GM21825 (cell line): ENCODE results near the gene NCOA3.
"Not testable (repeated sequence)": the region's sequence is repeated elsewhere in the genome, so short reads cannot be mapped to it uniquely, and the experiment has no call there.

Experiments
- ATAC-seq: cut with Tn5 transposase; IDR thresholded peaks from one replicate; pipeline ENCODE4 v1.9.1; 2021; ENCODE audit warnings: mild to moderate bottlenecking, moderate library complexity; ENCODE audit not compliant: unreplicated experiment

NCOA3 gene

DNA sequence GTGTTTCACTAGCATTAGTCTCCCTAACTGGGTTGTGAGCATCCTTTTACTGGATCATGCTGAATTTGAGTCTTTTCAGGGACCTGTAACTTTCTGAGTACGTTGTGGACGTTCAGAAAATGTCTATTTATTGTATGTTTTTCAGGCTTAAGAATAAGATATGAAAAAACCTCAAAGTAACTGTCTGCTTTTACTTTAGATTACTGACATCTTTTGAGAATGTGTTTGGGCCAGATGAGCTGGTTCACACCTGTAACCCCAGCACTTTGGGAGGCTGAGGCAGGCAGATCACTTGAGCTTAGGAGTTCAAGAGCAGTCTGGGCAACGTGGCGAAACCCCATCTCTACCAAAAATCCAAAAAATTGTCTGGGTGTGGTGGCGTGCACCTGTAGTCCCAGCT lies 32.7 kb downstream of the NCOA3 start:
- ATAC-seq, result no peak

DNA sequence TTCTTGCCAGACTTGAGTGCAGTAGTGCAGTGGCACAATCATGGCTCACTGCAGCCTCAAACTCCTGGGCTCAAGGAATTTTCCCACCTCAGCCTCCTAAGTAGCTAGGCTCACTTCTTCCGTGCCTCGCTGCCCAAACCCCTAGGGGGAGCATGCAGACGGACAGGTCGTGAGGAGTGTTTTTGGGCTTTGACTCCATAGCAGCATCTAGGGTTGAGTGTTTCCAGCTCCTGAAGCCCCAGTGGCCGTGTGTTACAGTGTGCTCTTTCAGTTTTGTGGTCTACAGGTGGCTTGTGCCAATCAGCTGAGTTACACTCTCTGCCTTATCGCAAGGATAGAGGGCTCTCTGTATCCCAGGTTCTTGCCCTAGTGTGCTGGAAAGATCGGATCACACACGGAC lies 33.4 kb downstream of the NCOA3 start:
- ATAC-seq, result no peak

DNA sequence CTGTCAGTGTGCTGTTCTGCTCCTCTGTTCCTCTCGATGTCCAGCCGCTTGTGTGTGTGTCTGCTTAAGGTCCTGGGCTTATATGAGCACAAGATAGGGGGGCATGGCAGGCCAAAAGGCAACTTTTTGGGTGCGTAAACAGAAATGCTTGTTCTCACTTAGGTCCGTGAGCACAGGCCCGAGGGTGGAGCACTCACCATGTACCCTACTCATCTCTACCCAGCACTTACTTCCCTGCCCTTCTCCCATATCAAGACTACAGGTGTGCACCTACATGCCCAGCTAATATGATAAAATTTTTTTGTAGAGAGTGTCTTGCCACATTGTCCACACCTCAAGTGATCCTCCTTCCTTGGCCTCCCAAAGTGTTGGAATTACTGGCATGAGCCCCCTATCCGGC lies 34.3 kb downstream of the NCOA3 start:
- no peak for ATAC-seq

DNA sequence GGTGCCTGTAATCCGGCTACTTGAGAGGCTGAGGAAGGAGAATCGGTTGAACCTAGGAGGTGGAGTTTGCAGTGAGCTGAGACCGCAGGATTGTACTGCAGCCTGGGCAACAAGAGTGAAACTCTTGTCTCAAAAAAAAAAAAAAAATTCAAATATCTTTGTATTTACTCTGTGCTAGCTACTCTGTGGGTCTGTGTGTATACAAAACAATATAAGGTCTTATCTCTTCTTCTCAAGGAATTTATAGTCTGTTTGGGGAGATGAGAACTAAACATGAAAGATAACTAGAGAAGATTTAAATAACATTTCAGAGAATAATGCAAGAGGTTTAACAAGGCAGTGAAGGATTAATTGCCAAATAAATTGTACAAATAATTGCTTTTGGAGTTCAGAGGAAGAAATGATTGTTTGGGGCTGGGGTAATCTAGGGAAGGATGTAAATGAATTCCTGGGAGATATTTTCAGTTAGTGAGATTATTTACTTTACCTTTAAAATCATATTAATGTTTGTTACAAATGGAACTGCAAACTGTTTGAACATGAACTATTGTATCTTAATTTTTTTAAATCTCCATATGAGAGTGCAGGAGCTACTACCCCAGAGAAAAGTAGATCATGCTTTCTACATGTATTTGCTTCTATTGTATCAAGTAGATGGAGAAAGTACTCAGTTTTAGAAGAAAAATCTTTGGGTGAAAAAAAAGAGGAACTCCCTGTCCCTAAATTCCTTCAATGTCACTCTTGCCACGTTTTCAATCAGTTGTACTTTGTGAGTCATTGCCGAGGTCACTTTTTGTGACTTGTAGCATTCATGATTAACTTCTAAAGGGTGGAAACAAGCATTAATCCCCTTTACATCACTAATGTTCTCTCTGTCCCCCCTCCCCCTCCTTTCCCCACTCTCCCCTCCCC lies 39.0 kb downstream of the NCOA3 start:
- ATAC-seq, result no peak

DNA sequence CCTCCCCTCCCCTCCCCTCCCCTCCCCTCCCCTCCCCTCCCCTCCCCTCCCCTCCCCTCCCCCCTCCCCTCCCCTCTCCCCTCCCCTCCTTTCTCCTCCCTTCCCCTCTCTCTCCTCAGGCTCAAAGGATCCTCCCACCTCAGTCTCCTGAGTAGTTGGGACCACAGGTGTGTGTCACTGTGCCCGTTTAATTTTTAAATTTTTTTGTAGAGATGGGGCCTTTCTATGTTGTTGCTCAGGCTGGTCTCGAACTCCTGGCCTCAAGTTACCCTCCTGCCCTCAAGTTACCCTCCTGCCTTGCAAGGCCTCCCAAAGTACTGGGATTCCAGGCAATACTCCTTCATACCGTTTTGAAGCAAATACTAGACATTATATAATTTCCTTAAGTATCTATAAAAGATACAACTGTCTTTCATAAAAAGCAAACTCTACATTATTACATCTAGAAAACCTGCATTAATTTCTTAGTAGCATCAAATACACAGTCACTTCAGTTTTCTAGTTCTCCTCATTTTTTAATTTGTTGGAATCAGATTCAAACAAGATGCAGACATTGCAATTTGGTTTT lies 39.8 kb downstream of the NCOA3 start:
- ATAC-seq, result no peak

DNA sequence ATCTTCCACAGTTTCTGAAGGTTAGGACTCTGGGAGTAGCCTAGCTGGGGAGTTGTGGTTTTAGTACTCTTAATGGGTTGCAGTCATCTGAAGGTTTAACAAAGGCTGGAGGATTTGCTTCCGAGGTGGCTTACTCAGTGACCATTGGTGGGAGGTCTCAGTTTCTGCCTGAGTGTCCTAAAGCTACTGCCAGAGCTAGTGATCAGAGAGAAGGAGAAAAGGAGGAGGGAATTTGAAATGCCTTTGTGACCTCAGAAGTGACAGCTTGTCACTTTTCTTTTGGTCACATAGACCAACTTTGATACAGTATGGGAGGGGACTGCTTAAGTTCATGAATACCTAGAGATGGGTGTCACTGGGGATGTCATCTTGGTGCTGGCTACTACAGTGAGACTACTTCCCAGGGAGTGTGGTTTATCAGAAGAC lies 41.3 kb downstream of the NCOA3 start:
- no peak for ATAC-seq

DNA sequence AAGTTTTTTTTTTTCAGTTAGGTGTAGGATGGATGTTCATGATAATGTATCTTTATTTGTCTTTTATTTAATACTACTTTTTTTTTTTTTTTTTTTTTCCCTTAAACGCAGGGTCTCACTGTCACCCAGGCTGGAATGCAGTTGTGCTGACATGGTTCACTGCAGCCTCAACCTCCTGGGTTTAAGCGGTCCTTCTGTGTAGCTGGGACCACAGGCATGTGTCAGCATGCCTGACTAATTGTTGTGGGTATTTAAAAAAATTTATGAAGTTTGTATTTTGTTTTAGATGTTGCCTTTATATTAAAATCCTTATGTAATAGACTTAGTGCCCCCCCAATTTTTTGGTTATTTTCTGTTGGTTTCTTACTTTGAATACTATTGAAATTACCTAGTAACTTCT lies 42.6 kb downstream of the NCOA3 start:
- no peak for ATAC-seq

DNA sequence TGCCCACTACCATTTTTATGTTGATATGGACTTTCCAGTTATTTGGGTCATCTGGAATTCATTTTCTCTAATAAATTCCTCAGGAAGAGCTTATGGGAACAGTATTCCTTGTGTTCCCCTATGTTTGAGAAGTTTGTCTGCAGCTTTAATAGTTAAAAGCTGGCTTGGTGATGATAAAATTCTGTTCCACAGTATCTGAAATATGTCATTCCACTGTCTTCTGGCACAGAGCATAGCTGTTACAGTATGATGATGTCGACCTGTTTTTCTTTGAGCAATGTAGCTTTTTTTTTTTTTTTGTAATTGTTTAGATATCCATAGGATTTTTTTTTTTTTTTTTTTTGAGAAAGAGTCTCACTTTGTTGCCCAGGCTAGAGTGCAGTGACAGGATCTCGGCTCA lies 43.2 kb downstream of the NCOA3 start:
- no peak for ATAC-seq

DNA sequence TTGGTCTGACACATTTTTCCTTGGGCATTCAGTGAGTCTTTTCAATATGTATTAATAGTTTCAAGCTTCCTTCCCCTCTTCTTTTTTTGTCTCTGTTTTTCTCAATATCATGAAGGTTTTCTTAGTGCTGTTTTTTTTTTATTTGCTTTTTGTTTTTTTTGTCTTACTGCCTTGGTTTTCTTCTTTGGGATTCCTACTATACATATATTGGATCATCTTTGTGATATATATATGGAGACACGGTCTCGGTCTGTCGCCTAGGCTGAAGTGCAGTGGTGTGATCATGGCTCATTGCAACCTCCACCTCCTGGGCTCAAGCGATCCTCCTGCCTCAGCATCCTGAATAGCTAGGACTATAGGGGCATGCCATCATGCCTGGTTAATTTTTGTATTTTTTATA lies 43.8 kb downstream of the NCOA3 start:
- no peak for ATAC-seq

DNA sequence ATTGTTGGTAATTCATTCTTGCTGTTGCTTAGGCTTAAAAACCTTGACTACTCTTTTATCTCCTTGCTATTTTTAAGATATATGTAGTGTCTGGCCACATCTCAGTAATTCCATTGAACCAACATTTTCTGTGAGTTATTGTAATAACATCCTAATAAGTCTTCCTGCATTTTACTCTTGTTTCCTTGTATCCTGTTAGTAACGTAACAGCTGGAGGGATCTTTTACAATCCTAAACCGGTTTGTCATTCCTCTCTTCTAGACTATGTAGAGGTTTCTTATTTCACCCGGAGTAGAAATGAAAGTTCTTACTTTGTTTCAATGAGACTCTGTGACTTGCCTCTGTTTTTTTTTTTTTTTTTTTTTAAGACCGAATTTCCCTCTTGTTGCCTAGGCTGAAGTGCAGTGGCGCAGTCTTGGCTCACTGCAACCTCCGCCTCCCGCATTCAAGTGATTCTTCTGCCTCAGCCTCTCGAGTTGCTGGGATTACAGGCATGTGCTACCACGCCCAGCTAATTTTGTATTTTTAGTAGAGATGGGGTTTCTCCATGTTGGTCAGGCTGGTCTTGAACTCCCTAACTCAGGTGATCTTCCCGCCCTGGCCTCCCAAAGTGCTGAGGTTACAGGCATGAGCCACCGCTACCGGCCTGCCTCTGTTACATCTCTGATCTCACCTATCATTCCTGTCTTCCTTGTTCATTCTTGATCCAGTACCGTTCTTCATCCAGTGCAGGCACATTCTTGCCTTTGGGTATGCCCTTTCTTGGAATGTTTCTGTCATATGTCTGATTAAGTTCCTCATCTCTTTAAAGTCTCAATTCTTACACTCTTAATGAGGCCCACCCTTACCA lies 44.7 kb downstream of the NCOA3 start:
- ATAC-seq, result no peak

DNA sequence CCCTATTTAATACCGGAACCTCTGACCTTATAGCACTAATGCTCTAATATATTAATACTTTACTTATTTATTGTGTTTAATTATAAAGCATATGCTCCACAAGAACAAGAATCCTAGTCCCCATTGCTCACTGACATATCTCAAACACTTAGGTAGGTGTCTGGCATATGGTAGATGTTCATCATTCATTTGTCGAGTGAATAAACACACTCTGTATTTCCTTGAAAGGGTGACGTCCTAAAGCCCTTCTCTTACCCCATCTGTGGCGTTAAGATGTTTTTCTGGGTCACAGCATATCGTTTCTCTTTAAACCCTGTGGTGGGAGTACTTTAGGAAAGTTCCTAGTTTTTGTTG lies 45.3 kb downstream of the NCOA3 start:
- no peak for ATAC-seq

DNA sequence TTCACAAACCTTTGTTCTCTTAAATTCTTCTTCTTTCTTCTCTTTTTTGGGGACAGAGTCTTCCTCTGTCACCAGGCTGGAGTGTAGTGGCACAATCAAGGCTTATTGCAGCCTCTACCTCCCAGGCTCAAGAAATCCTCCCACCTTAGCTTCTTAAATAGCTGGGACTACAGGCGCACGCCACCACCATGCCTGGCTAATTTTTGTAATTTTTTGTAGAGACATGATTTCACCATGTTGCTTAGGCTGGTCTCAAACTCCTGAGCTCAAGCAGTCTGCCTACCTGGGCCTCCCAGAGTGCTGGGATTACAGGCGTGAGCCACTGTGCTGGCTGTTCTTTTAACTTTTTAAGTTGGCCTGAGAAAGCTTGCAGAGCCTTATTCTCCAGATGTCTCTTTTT lies 48.0 kb downstream of the NCOA3 start:
- ATAC-seq, result no peak

DNA sequence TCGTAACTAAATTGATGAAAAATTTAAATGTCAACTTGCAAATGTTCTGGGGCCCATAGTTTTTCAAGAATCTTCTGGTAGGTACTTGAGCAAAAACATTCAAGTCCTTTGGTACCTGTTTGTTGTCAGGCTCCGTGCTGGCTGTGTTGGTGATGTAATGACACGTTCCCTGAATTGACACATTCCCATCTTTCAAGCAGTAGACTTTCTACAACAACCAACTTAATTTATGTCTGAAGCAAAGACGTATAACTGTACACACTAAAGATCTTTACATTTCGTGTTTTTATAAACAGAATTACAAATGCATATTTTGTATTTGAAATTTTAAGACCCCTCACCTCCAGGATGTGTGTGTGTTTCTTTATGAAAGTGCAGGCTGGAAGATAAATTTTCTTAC lies 49.5 kb downstream of the NCOA3 start:
- no peak for ATAC-seq

DNA sequence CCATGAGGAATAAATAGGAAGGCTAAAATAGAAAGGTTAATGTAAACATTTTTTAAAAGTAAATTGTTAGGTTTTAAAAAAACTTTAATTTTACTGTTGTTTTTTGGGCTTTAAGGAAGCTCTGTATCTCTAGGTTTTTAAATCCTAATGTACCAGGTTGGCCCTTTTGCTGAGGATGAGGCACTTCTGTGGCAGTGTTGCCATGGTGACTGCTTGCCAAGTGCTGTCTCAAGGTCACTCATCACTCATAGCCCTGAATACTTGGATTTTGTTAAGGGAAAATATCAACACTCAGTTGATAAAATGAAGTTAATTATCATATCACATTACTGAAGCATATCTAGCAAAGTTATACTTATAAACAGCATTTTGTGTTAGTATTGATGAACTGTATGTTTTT lies 50.2 kb downstream of the NCOA3 start:
- no peak for ATAC-seq

DNA sequence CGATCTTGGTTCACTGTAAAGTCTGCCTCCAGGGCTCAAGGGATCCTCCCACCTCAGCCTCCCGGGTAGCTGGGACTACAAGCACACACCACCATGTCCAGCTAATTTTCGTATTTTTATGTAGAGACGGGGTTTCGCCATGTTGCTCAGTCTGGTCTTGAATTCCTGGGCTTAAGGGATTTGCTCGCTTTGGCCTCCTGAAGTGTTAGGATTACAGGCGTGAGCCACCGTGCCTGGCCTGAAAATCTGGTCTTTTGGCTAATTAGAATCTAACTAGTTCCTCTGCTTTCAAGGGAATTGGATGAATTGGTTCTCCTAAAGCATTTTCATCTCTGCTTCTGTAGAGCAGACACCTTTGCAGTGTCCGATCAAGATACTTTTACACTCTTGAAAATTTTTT lies 51.3 kb downstream of the NCOA3 start:
- no peak for ATAC-seq

DNA sequence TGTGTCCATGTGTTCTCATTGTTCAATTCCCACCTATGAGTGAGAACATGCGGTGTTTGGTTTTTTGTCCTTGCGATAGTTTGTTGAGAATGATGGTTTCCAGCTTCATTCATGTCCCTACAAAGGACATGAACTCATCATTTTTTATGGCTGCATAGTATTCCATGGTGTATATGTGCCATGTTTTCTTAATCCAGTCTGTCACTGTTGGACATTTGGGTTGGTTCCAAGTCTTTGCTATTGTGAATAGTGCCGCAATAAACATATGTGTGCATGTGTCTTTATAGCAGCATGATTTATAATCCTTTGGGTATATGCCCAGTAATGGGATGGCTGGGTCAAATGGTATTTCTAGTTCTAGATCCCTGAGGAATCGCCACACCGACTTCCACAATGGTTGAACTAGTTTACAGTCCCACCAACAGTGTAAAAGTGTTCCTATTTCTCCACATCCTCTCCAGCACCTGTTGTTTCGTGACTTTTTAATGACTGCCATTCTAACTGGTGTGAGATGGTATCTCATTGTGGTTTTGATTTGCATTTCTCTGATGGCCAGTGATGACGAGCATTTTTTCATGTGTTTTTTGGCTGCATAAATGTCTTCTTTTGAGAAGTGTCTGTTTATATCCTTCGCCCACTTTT lies 52.0 kb downstream of the NCOA3 start:
- ATAC-seq, result not testable (repeated sequence)

DNA sequence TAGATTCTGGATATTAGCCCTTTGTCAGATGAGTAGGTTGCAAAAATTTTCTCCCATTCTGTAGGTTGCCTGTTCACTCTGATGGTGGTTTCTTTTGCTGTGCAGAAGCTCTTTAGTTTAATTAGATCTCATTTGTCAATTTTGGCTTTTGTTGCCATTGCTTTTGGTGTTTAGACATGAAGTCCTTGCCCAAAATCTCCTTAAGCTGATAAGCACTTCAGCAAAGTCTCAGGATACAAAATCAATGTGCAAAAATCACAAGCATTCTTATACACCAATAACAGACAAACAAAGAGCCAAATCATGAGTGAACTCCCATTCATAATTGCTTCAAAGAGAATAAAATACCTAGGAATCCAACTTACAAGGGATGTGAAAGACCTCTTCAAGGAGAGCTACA lies 52.6 kb downstream of the NCOA3 start:
- ATAC-seq, result not testable (repeated sequence)

DNA sequence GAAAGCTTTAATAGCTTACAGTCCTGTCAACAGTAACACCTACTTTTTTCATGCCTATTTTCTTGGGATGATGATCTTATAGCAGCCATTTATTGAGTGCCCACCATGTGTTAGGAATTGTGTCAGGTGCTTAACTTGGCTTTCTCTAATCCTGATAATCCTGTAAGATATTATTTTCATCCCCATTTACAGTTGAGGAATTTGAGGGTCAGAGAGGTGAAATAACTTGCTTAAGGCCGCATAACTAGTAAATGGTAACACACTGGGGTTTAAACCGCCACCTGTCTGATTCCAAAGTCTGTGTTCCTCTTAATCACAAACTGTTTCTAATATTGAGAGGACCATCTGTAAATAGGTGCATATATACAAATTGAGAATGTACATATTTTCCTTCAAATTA lies 55.5 kb downstream of the NCOA3 start:
- no peak for ATAC-seq

DNA sequence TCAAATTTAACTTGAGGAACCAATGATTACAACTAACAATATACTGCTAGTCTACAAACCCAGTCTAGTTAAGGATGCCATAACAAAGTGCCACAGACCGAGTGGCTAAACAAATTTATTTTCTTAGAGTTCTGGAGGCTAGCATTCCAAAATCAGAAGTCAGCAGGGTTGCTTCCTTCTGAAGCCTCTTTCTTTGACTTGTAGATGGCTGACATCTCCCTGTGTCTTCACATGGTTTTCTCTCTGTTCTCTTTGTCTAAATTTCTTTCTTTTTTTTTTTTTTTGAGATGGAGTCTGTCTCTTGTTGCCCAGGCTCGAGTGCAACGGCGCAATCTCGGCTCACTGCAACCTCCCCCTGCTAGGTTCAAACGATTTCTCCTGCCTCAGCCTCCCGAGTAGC lies 56.1 kb downstream of the NCOA3 start:
- ATAC-seq, result no peak

DNA sequence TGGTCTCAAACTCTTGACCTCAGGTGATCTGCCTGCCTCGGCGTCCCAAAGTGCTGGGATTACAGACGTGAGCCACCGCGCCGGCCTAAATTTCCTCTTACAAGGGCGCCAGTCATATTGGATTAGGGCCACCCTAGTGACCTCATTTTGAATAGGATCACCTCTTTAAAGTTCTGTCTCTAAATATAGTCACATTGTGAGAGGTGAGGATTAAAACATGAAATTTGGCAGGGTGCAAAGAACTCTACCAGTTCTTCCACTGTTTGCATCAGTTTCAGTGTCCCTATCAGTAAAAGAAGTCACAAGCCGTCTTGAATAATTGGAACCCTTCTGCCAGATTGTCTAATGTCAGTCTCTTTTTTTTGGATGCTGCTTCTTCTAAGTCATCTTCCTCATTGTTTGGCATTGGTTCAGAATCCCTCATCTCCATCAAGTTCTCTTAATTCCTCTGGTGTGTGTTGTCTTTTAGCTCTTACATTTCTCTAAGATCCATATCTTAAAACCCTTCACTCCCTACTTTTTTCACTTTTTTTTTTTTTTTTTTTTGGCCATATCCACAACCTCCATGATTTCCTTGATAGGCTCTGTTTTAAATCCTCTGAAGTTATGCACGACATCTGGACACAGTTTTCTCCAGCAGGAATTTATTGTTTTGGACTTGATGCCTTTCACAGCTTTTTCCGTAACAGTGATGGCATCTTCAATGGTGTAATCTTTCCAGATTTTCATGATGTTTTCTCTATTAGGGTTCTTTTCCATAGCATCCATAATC lies 56.8 kb downstream of the NCOA3 start:
- no peak for ATAC-seq

DNA sequence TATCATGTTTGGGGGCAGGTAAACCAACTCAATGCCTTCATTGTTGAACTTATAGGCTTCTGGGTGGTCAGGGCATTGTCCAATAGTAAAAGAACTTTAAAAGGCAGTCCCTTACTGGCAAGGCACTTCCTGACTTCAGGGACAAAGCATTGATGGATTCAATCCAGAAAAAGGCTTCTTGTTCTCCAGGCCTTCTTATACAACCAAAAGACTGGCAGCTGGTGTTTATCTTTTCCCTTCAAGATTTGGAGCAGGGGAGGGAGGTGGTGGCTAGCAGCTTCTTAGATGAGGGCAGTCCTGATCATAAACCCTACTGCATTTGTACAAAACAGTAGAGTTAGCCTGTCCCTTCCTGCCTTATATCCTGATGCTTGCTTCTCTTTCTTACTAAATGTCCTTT lies 57.5 kb downstream of the NCOA3 start:
- no peak for ATAC-seq
